HG03064 (cell line): Measurements from ENCODE around the gene SLC6A12.
"Not testable (repeated sequence)": the region's sequence is repeated elsewhere in the genome, so short reads cannot be mapped to it uniquely, and the experiment has no call there.

Source experiments
- ATAC-seq: cut with Tn5 transposase; IDR thresholded peaks from one replicate; pipeline ENCODE4 v1.9.1; 2021; ENCODE audit warnings: low read depth; ENCODE audit not compliant: unreplicated experiment

The SLC6A12 gene

DNA sequence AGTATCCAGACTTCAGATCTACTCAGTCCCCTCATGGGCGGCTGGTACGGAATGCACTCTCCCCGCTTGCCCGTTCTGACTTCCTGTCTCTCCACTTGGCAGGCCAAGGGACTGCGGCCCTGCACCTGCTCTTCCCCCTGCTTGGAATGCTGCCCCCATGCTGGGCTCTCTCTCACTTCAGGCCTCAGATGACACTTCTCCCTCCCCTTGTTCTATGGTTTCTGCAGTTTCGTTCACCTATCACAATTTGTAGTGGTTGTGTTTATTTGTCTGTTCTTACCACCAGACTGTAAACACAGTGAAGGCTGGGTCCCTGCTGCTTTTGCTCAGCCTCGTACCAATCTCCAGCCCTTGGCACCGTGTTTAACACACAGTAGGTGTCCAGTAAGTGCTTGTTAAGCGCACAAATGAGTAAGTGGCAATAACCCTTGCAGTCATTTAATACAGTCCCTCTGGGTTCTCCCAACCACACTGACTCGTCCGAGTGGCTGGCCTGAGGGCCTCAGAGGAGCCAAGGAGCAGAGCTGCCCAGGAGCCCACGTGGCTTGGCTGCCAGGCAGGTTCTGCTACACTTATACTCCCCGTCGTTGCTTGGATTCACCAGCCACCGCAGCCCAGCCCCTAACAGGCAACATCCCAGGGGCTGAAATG, 11.8 kb downstream of the SLC6A12 start:
- no peak for ATAC-seq

DNA sequence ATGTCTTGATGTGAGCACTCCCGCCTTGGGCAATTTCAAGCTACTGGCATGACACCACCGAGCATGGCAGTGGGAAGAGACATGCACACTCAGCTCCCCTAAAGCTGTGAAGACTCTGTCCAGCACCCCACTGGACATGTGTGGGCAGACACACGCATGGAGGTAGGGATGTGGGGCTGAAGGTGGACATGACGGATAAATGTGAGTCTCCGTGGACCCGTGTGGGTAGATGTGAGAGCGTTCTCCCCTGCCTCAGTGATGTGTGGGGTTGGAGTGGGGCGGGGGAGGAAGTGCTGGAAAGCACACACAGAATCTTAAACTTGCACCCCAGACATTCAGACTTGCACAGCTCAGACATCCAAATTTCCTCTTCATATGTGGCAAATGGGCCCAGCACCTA, 12.6 kb downstream of the SLC6A12 start:
- no peak for ATAC-seq

DNA sequence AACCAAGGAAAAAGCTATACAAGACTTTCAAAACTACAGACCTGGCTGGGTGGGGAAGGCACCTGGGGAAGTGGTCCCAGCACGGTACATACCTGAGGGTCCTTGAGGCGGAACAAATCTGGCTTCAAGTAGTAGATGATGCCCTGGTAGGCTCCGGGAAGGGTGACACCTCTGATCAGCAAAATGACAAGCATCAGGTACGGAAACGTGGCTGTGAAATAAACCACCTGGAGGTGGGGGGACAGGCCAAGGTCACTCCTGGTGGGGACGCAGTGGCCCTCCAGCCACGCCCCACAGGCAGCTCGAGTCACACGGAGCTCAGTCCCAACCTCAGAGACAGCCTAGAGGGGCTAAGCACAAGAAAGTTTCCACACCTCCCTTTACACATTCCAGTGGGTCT, 15.3 kb downstream of the SLC6A12 start:
- no peak for ATAC-seq

DNA sequence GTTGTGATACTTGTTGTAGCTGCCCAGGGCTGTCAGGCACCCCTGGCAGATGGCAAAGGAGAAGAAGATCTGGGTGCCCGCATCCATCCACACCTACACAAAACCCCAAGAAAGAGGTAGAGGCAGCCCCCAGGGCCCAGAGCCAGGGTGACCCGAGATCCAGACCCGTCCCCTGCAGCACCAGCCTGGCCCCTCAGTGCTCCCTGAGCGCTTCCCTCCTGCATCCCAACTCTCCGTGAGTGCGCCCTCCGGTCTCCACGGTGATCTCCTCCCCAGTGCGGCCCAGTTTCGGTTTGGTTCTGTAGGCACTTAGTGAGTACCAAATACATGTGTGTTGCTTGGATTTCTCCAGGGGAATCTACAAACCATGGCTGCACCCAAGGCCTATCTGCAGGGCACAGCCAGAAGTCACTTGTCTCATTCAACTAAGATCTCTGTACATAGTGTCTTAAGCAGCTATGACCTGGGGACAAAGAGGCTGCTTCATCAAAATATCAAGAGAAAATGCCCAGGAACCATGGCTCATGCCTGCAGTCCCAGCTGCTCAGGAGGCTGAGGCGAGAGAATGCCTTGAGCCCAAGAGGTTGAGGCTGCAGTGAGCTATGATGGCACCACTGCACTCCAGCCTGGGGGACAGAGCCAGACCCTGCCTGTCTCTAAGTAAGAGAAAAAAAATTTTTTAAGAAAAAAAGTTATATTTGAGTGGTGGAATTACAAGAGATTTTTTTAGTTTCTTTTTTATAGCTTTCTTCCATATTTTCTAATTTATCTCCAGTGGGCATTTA, 15.9 kb downstream of the SLC6A12 start:
- no peak for ATAC-seq

DNA sequence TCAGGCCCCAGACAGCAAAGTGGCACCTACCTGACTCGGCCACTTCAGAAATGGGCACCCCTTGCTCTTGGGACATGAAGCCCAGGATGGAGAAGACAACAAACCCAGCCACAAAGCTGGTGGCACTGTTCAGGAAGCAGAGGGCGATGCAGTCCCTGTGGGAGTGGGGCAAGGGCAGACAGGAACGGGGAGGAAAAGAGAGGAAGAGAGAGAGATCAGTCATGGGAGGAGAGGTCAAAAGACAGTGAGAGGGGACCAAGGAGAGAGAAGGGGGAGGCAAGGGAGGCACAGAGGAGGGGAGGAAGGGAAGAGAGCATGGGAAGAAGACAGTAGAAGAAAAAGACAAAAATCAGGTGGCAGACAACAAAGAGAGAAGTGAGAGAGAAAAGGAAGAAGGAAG, 16.6 kb downstream of the SLC6A12 start:
- ATAC-seq, result no peak

DNA sequence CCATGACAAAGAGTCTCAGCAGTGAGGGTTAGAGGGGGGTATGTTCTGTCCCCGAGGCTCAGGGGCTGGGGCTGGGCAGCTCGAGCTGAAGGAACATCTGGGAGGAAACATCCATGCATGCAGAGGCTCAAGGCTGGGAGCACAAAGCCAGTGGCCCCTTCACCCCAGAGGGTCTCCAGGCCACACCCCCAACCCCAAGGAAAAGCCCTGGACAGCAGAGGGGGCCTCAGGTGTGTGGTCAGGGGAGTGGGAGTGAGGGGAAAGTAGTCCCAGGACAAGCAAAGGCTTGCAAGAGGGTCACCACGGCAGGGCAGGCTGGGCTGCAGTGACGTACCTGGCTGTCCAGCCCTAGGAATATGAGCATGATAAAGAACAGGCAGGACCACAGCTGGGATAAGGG, 17.5 kb downstream of the SLC6A12 start:
- ATAC-seq, result no peak

DNA sequence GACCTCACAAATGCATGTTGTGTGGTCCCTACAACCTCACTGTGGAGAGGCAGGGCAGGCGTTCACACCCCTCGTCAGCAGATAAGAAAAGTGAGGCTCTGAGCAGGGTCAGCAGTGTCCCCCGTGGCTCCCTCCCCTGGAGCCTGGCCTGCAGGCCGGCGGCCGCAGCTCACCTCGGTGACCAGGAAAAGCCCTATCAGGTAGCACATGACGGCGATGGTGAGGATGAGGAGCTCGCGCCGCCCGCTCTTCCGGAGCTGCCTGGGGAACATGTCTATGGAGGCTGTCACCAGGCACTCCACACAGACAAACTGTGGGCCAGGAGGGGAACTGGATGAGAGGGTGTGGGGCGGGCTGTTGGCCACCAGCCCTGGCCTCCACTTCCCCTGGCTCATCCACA, 18.0 kb downstream of the SLC6A12 start:
- no peak for ATAC-seq

DNA sequence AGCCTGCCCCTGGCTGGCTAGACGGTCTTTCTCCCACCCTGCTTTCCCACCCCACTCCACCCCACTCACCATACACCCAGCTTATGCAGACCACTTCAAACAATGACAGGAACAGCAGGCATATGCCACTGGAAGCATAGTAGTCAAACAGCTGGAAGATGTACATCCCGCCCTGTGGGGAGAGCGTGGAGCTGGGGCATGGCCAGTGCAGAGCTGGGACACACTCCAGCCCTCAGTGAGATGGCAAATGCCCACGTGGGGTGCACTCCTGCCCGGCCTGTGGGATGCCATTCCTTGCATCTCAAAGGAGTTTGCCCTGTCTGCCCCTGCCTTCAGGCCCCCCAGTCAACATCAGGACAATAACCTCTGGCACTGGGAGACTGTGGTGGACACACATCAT, 18.8 kb downstream of the SLC6A12 start:
- ATAC-seq, result no peak

DNA sequence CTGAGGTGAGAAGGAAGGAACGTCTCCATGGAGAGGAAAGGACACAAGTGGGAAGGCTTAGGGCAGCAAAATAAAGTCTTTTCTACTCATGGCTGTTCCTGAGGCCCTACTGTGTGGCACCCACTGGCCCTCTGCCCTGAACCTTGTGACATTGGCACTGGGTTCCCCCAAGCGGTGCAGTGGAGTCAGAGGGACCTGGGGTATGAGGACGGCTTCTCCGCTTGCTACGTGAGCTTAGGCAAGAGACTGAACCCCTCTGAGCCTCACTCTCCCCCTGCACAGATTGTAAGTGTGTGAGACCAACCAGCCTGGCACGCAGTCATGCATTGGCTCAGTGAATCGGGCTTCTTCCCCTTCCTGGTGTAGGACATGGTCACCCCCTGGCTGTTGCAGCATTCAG, 19.7 kb downstream of the SLC6A12 start:
- no peak for ATAC-seq

DNA sequence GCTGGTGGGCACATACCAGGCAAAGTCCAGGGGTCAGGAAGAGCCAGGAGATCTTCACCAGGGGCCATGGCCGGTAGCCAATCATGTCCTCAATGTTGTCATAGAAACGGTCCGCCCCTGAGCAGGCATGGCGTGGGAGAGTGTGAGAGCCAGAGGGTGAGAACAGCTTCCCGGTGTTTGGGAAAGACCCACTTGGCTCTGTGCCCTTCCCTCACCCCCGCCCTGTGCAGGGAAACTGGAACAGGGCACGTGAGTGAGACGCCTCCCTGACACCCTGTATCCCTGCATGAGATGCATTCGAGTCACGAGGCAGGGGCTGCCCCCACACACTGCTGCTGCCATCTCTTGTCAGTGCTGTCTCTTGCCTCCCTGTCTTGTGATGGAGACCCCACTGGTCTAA, 20.7 kb downstream of the SLC6A12 start:
- ATAC-seq, result no peak

DNA sequence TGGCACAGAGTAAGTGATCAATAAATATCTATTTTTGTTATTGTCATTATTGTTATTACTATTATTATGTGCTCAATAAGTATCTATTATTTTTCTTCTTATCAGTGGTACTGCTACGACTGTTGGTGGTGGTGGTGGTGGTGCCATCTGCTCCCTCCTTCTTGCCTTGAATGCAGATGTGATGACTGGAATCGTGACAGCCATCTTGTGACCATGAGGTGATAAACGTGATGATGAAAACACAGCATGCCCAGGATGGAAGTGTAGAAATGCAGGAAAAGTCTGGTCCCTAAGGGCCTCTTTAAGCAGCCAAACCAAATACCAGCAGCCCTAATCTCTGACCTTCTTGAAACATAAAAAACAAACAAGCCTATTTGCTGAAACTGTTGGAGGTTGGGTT, 22.4 kb downstream of the SLC6A12 start:
- ATAC-seq, result no peak

DNA sequence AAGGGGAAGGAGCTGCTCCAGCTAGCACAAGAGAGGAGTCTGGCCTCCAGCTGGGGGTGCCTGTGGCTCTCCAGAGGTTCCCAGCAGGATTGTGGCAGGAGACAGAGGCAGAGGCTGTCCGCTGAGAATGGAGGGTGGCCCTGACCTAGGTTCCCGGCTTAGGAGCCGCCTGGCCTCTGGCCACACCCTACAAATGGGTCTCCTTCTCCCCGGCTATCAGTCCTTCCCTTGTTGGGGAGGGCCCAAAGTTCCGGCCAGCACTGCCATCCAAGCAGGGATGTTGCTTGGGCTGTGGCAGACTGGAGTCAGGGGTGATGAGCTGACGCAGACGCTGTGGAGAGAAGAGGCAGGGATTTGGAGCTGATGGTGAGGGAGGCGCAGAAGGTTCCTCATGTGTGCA, 23.1 kb downstream of the SLC6A12 start:
- no peak for ATAC-seq

DNA sequence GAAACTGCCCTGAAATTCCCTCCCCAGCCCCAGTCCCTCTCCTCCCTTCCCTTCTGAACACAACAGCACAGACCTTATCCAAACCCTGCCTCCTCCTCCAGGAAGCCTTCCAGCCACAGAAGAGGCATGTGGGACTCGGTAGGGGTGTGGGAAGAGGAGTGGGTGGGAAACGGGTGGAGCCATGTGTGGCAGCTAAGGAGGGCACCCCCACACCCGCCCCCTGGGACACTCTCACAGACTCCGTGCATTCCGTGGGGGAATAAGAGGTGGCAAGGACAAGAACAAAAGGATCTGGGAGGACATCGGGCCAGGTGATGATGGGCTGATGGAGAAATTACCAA, 24.4 kb downstream of the SLC6A12 start:
- ATAC-seq, result no peak

DNA sequence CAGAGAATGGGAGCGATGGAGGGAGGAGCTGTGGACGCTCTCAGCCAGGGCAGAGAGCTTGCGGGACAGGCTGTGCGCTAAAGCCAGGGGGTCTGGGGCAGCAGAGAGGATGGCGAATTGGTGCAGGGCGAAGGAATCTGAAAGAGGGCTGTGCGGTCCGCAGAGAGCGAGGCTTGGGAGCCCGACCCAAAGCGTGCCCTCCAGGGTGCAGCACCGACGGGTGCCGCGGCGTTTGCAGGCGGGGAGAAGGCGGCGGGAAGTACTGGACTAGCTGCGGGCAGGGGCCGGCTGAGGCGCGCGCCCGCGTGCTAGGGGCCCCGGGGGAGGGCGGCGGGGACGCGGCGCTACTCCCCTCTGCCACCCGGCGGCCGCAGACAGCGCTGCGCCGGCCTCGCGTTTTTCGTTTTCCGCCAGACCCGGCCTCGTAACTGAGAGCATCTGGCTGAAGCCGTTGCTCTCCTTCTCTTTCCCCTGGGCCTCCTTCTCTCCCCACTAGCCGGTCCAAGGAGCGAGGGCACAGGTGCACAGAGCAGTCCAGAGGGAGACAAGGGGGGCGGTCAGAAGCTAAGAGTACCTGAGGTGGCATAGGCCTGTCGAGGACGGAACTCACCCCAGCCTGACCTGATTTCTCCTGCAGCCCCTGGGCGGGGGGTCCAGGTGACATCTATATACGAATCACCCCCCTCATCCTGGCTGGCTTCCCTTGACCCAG, 24.9 kb downstream of the SLC6A12 start:
- ATAC-seq, result no peak

DNA sequence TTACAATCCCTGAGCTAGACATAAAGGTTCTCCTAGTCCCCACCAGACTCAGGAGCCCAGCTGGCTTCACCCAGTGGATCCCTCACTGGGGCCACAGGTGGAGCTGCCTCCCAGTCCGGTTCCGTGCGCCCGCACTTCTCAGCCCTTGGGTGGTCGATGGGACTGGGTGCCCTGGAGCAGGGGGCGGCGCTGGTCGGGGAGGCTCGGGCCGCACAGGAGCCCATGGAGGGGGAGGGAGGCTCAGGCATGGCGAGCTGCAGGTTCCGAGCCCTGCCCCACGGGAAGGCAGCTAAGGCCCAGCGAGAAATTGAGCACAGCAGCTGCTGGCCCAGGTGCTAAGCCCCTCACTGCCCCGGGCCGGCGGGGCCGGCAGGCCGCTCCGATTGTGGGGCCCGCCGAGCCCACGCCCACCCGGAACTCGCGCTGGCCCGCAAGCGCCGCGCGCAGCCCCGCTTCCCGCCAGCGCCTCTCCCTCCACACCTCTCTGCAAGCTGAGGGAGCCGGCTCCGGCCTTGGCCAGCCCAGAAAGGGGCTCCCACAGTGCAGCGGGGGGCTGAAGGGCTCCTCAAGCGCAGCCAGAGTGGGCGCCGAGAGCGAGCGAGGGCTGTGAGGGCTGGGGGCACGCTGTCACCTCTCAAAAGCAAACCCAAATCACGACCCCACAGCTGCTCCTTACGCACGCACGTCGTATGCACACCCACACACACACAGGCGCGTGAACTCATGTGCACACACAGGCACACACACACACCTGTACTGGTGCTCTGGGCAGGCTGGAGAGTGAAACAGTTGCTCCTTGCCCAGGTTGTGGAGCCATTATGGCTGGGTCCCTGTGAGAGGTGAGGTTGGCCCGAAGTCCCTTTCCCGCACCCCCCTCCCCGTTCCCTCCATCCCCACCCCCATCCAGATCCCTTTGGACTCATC, 25.7 kb downstream of the SLC6A12 start:
- not testable (repeated sequence) for ATAC-seq

DNA sequence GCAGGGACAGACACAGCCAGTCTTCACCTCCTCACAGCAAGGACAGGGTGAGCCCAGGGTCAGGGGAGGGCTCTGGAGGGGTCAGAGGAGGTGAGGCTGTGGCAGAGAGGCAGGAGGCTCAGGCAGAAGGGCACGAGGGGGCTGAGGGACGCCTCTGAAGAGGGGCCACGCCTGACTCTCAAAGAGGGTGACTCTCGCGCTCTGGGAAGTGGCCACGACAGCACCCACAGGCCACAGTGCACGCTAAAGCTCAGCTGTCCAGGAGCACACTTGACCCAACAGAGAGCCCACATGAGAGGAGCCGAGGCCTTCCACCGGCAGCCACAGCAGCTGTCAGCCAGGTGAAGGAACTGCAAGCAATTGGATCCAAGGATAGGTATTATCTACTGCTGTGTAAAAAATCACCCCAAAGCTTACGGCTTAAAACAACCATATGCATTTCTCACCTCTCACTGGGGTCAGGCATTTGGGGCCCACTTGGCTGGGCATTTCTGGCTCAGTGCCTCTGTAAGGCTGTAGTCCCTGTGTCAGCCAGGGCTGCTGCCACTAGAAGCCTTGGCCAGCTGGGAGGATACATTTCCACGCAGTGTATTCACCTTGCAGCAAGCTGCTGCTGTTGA, 27.8 kb downstream of the SLC6A12 start:
- ATAC-seq, result no peak

DNA sequence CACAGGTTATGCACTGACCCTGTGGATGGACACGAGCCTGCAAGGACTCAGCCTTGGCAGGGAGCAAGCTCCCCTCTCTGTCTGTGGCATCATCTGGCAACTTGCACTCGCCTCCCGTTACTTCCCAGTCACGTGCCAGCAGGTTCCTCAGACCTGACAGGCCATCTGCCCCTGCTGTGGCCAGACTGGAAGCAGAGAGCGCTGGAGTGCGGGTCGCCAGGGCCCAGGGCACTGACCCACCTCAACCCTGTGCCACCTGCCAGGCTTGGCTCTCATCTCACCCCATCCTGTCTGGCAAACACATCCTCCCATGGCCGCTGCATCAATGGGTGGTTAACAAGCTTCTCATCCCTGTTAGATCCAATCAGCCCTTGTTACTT, 28.4 kb downstream of the SLC6A12 start:
- ATAC-seq, result no peak

DNA sequence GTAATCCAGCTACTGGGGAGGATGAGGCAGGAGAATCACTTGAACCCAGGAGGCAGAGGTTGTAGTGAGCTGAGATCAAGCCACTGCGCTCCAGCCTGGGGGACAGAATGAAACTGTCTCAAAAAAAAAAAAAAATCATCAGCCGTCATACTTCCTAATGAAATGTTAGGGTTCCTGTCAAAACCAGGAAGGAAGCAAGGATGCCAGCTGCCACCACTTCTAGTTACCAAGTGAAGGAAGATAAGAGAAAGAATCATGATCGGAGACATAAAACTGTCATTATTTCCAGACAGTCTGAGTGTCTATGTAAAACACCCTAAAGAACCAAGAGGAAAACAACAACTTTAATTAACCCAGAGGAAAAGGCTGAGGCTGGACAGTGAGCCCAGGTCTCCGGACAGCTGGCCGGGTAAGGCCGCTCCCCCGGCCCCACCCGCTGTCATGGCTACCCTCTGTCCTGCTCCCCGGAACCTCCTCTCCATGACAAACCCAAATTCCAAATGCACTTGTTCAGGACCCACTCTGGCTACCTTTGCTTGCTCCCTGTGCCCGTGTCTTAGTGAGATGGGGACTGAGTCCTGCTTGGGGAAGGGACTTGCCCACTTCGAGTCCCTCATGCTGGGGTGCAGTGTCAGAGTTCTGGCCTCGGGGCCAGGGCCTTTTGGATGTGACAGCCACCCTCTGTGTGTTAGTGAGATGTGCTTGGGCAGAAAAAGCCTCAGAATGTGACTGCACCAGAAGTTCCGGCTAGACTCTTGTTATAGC, 29.0 kb downstream of the SLC6A12 start:
- ATAC-seq, result no peak

DNA sequence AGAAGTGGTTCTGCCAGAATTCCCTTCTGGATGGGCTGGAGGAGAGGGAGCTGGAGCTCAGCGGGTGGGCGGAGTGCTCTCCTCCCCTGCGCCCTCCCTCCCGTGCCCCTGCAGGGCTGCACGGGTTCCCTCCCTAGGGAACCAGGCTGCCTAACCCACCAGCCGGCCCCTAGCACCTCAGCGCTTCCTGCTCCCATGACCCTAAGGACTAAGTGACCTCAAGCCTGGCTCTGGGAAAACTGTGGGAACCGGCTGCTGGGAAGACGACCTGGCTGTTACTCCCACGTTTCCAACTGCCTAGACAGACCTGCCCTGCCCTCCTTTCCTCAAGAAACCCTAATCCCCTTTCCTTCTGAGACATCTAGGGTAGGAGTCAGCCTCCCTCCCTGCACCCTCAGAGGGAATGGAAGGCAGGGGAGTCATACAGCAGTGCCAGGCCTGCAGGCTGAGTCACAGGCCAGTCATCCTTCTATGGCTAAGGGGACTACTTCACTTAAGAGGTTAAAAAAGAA, 31.5 kb downstream of the SLC6A12 start:
- ATAC-seq, result no peak

DNA sequence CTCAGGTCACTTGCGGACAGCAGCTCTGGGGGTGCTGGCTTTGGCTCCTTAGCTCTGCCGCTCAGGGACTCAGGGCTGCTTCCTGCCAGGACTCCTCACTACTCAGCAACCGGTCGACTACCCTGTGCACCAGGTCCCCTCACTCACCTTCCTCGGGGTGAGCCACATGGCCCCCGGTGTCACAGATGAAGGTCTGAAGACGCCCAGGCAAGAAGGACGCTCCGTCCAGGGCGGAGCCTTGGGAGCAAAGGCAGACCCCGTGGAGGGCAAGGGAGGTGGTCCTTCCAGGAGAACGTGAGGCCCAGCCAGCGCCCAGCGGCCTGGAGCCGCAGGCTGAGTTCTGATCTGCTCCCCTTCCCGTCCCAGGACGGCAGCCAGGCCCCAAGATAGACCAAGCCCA, 32.0 kb downstream of the SLC6A12 start:
- no peak for ATAC-seq
